NCI-H1092 treated with DMSO at 0.1 percent for 48 hours (cell line): ENCODE results near the gene GABARAP.

Source experiments
- DNase-seq: peaks from one replicate; lab custom pipeline; 2025; lab: John Stamatoyannopoulos, UW

The GABARAP gene

GRCh38 chr17:7207120-7208001 lies 34.9 kb downstream of the GABARAP start:
- no peak for DNase-seq

GRCh38 chr17:7205561-7205960 lies 36.7 kb downstream of the GABARAP start:
- DNase-seq, result no peak

GRCh38 chr17:7204828-7205461 lies 37.3 kb downstream of the GABARAP start:
- DNase-seq, result peak; percentile 83

GRCh38 chr17:7204336-7204735 lies 37.9 kb downstream of the GABARAP start:
- peak; percentile 25 for DNase-seq

GRCh38 chr17:7203391-7203790 lies 38.9 kb downstream of the GABARAP start:
- DNase-seq, result no peak

GRCh38 chr17:7196651-7197401 lies 45.4 kb downstream of the GABARAP start:
- DNase-seq, result no peak

- DNase-seq, result no peak
Measured at GRCh38 chr17:7195971-7196370, 46.3 kb downstream of the GABARAP start.

GRCh38 chr17:7192271-7192937 lies 49.8 kb downstream of the GABARAP start:
- no peak for DNase-seq

GRCh38 chr17:7191571-7192270 lies 50.5 kb downstream of the GABARAP start:
- DNase-seq, result peak; percentile 7

GRCh38 chr17:7191069-7191468 lies 51.2 kb downstream of the GABARAP start:
- DNase-seq, result no peak

- DNase-seq, result no peak
Measured at GRCh38 chr17:7190276-7190917, 51.9 kb downstream of the GABARAP start.
